ENCODE measurements around the gene ASH1L.
"Not testable (repeated sequence)": the region's sequence is repeated elsewhere in the genome, so short reads cannot be mapped to it uniquely, and the experiment has no call there.

ASH1L gene

DNA sequence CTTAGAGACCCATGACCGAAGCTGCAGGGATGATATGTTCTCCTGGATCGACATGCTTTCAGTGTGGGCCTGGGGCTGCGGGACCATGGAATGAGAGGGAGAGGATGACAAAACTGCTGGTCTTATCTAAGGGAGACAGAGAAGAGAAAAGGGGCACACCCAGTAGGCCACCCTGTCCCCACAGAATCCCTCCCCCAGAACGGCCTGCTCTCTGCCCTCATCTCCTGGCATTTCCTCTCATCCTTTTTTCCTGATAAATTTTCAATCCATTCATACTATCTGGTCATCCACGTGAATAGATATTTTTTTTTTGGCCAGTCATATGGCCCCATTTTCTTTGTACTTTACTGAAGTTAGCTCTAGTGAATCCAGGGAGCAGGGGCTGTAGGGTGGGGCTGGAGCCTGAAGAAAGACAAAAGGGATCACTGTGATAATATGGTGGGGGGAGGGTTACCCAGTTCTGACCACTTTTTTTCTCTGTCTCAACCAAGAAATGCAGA lies 261.2 kb downstream of the ASH1L start, which contains the start of gene PKLR:
PKLR (minus strand) TSS at position 97 of the 500 bp plus-strand sequence; CDS start at position 54, 43 bp downstream.
- DNase-seq, result no peak

DNA sequence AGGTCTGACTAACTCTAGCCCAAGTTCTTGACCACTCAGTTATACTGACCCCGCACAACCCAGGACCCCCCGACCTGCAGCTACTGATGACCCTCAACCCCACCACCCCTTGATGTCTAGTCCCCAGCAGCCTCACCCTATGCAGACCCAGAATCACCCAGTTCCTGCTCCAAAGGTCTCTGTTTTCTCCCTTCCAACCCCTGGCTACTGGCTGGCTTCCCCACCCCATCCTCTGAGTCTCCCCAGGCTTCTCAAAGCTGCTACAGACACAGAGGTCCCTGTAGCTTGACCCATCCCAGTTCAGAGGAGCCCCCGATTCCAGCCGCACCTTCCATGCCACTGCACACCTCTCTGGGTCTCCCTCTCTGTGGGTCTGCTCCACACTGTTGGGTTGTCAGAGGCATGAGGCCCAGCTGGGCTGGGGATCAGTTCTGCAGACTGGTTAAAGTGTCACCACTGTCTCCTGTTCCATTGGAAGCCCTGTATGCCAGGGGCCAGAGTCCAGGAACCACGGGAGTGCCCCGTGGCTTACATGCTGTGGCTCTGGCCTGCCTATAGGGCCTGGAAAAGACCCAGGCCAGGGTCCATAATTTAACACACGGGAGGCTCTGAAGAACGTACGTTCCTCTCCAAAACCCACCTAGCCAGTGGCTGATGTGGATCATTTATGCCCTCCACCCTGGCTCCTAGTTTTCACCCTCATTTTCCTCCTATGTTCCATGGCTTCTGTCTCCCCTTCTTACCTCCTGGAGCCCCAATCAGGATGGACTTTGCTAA lies 261.9 kb downstream of the ASH1L start:
- DNase-seq, result no peak

DNA sequence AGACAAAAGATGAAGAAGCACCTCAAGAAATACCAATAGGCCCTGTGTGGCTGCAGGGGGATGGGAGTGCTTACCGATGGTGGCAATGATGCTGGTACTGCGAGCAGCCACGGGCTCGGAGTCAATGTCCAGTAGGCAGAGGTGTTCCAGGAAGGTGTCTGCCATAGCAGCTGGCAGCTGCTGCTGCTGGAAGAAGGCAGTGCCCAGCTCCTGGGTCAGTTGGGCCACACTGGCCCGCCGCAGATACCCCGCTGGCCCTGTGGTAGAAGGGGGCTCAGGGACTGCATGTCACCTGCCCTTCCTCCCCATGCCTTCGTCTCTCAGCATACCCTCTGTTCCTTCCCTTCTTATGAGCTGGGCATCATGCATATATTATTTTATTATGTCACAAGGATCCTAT lies 262.6 kb downstream of the ASH1L start:
- DNase-seq, result no peak

DNA sequence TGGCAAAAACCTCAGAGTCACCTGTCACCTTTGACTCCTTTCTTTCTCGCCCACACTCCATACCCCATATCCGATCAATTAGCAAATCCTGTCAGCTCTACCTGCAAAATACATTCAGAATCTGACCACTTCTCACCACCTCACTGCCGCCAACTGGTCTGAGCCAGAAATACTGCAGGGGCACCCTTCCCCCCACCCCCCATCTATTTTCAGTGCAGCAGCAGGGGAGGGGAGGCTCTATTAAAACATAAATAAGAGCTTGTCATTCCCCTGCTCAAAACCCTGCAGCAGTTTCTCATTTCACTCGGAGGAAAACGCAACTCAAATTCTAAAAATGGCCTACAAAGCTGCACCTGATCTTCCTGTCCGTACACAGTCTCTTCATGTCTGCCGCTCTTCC lies 265.2 kb downstream of the ASH1L start:
- DNase-seq, result no peak

DNA sequence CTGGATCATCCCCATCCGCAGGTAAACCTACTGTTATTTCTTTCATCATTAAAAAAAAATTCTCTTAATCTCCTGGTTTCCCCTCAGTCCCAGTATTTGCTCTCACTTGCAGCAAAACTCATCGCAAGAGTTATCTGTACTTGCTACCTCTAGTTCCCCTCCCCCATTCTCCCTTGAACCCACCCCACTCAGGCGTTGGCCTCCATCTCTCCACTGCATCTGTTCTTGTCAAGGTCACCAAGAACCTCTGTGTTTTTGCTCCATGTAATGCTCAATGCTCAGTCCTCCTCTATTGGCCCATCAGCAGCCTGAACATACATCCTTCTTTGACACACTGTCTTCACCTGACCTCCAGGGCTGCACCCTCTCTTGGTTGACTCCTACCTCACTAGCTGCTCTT lies 265.9 kb downstream of the ASH1L start:
- DNase-seq, result no peak

DNA sequence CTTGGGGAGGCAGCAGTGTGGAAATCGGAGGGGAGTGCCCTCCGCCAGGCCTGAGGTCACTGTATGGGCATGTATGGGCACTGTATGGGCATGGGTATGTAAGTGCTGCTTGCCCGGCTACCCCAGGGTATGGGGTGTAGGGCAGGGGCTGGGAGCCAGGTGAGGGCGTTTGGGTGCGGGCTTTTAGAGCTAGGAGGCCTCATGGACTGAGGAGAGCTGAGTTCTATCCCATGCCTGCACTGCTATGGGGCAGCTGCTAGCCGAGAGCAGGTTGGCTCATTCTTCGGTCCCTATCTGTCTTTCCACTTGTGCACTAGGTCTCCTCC lies 266.7 kb downstream of the ASH1L start:
- DNase-seq, result no peak

DNA sequence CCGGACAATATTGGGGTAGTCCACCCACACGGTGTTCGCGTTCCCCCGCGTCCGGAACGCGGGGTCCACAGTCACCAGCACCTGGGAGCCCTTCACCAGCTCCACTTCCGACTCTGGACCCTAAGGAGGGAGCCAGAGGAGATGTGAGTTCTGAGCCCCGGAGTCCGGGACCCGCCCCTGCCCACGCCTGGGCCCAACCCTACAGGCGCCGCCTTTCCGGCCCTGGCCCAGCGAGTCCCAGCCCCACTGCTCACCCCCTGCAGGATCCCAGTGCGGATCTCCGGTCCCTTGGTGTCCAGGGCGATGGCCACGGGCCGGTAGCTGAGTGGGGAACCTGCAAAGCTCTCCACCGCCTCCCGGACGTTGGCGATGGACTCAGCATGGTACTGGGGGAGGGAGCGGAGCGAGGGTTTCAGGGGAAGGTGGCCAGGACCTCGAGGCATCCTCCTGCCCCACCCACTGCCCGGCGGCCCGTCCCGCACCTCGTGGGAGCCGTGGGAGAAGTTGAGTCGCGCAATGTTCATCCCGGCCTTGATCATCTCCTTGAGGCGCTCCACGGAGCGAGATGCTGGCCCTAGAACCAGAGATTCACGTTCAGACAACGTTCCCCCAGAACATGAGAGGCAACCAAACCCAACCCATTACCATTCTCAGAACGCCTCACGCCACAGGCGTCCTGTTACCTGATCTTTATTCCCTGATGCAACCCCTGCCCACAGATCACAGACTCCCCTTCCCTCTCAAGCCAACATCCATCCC lies 267.2 kb downstream of the ASH1L start:
- DNase-seq, result no peak

DNA sequence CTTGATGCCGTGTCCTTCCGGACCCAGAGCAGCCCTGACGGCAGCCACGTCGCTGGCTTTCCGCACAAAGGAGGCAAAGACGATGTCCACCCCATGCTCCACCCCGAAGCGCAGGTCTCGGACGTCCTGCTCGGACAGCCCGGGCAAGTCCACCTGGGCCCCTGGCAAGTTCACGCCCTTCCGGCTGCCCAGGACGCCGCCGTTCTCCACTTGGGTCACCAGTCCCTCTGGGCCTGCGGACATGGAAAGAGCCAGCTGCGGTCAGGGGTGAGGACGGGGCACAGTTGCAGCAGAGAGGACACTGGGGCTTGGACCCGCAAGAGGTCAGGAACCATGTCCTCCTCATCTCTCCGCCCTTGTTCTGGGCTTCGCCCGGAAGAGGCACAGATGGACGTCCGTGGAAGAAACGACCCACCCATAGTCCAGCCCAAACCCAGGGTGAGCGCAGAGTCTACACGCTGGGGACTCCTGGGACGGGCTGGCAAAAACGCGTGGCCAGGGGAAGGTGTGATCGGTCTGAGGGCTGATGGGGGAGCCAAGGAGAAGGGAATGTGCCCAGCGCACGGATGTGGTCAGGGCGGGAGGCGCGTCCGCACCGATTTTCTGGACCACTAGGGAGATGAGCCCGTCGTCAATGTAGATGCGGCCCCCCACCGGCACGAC lies 268.0 kb downstream of the ASH1L start:
- no peak for DNase-seq

DNA sequence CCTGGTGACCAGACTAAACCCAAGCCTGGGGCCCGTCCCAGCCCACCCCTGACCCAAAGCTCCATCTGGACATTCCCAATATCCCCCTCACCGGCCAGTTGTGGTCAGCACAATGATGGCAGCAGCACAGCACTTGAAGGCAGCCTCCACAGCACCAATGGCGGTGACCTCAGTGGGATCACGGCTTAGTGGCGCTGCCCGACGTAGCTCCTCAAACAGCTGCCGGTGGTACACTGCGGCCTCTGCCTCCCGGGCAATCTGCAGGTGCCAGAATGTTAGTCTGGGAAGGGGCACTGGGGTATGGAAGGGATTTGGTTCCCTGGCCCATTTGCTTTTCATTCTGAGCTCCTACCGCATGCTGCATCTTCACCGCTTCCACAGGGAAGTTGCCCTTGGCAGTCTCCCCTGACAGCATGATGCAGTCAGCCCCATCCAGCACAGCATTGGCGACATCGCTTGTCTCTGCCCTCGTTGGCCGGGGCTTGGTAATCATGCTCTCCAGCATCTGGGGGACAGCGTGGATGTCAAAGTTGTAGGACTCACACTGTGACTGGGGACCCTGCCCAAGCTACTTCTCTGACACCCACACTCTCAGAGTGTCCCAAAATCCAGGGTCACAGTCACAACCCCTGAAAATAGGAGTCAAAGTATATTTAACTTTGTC lies 269.4 kb downstream of the ASH1L start:
- DNase-seq, result no peak

DNA sequence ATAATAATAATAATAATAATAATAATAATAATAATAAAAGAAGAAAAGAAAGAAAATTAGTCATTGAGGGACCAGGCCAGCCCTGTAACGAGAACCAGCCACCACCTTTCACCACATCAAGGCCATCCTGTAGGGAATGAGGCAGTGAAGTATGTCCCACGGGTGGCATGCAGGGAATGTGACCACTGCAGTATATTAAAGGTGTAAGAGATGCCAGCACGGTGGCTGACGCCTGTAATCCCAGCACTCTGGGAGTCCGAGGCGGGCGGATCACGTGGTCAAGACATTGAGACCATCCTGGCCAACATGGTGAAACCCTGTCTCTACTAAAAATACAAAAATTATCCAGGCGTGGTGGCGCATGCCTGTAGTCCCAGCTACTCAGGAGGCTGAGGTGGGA lies 271.6 kb downstream of the ASH1L start:
- not testable (repeated sequence) for DNase-seq

DNA sequence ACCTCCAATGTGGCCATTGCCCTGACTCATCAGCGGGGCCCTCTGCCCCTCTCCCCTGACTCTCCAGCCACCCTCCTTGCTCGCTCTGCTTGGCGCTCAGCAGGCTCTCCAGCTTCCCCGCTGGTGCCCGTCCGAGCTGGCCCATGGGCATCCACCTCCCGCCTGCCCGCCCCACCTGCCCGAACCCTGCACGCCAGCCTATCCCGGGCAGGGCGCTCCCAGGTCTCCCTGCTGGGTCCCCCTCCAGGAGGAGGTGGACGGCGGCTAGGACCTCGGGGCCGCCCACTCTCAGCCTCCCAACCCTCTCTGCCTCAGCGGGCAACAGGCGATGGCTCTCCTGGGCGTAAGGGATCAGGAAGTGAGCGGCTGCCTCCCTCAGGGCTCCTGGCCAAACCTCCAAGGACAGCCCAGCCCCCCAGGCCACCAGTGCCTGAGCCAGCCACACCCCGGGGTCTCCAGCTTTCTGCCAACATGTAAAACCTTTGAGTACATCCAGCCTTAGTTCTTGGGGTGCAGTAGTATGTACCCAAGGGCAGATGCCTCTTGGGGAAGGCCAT lies 274.5 kb downstream of the ASH1L start:
- DNase-seq, result no peak

DNA sequence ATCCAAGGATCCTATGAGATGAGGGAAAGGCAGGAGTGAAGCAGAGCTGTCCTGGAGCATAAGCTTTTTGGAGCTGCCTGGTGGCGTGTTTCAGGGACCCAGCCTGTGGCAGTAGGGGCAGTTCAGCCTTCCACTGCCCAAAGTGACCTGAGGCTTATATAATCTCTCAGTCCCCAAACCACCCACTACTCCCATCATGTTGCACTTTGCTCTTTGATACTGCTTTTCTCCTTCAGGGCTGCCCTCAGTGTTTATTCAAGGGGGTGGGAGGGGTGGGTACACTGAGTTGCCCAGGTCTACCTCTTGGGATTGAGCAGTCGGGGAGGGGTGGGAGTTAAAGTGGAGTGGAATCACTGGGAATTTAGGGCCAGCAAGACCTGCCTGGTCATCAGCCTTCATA lies 276.1 kb downstream of the ASH1L start:
- no peak for DNase-seq

DNA sequence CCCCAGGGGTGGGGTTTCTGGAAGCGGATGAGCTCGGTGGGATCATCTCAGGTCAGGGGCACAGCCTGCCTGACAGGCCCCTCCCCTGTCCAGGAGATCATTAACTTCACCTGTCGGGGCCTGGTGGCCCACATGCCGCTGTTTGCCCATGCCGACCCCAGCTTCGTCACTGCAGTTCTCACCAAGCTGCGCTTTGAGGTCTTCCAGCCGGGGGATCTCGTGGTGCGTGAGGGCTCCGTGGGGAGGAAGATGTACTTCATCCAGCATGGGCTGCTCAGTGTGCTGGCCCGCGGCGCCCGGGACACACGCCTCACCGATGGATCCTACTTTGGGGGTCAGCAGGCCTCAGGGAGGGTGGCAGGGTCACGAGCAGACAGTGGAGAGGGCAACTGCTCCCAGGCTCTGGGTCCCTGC lies 277.0 kb downstream of the ASH1L start:
- DNase-seq, result no peak
